ENCODE measurements around the gene LCN6. TPM values are rescaled to one million over a fixed set of nuclear protein-coding genes. Genes with fewer than 3 reads are reported as not detected.

The LCN6 gene
- polyA plus RNA-seq, 3 donors, result not detected

DNA sequence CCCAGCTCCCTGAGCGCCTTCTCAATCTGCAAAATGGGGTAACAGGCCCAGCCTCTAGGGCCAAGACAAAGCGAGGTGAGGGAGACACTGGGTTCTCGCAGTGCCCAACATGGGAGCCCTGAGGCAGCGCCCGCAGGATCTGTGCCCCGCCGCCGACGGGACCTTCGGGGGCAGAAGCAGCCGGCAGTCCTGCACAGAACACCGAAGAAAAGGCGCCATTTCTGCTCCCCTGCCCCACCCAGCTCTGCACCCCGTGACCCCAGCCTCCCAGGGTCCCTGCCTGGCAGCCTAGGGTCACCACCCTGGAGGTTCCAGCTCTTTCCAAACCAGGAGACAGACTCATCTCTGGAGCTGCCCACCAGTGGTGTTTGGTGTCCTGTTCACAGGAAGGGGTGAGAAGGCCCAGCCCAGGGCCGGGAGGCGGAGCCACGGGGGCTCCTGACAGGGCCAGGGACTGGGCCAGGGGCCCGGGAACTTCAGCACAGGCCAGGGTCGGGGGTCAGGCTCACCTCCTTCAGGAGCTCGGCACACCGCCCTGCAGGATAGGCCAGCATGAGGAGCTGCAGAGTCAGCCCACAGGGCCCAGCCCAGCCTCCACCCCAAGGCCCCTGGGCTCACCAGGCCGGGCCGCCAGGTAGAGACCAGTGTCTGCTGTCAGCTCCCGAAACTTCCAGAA is 6.4 kb upstream of the LCN6 start:
- Mint-ChIP-seq H3K9me3 (peaks cover 24 to 42% (median 39%) of the 10 kb centered on the region in 7 donors), H3K36me3 (peaks cover 0 to 4% of the 10 kb centered on the region in 2 donors), H3K4me1 (peaks cover 5% of the 10 kb centered on the region), H3K27me3 (ENCODE audit: low read depth in 3 of 3) (peaks cover 4 to 20% (median 4%) of the 10 kb centered on the region in 3 donors), H3K4me3 (no peak overlapping the region), H3K27ac (no peak overlapping the region)
- no peaks in the 10 kb centered on the region for H3K36me3 ChIP-seq (replicated peaks in 1 of 2; ENCODE audit: control insufficient read depth in 1 of 2, insufficient read depth in 2 of 2, low read length in 2 of 2)
- no peak for DNase-seq
- no peak overlapping the region for H2AFZ ChIP-seq (ENCODE audit: insufficient read depth, low read depth, low read length, poor library complexity, severe bottlenecking)
- intact Hi-C loops (cut with micrococcal nuclease), result no loop called here
- no peaks in the 10 kb centered on the region for H3K27me3 ChIP-seq (ENCODE audit: control insufficient read depth in 2 of 2, insufficient read depth in 2 of 2, low read length in 2 of 2)
- H3K79me2 ChIP-seq (ENCODE audit: insufficient read depth, low read length), result no peaks in the 10 kb centered on the region
- H4K20me1 ChIP-seq (ENCODE audit: insufficient read depth, low read length), result no peaks in the 10 kb centered on the region
- 93% methylated on average over 22 of the region's 24 CpGs for WGBS (ENCODE audit: insufficient coverage)
- H3K4me2 ChIP-seq (replicated peaks; ENCODE audit: extremely low read depth, low read length, poor library complexity, severe bottlenecking), result no peak overlapping the region
- no peak overlapping the region for H3K4me3 ChIP-seq (replicated peaks in 1 of 3; ENCODE audit: low read depth in 2 of 3, low read length in 3 of 3)
- TF ChIP-seq, protein P1, sequence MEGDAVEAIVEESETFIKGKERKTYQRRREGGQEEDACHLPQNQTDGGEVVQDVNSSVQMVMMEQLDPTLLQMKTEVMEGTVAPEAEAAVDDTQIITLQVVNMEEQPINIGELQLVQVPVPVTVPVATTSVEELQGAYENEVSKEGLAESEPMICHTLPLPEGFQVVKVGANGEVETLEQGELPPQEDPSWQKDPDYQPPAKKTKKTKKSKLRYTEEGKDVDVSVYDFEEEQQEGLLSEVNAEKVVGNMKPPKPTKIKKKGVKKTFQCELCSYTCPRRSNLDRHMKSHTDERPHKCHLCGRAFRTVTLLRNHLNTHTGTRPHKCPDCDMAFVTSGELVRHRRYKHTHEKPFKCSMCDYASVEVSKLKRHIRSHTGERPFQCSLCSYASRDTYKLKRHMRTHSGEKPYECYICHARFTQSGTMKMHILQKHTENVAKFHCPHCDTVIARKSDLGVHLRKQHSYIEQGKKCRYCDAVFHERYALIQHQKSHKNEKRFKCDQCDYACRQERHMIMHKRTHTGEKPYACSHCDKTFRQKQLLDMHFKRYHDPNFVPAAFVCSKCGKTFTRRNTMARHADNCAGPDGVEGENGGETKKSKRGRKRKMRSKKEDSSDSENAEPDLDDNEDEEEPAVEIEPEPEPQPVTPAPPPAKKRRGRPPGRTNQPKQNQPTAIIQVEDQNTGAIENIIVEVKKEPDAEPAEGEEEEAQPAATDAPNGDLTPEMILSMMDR (IDR thresholded peaks at IDR 0.05), result no peak
- no peak overlapping the region for H3K27ac ChIP-seq (ENCODE audit: low read depth in 1 of 2, low read length in 2 of 2)
- no peak overlapping the region for H3K9ac ChIP-seq (ENCODE audit: insufficient read depth, low read length, poor library complexity, severe bottlenecking)
- peaks cover 25 to 38% of the 10 kb centered on the region in 2 donors for H3K9me3 ChIP-seq (replicated peaks in 1 of 2; ENCODE audit: control insufficient read depth in 1 of 2, insufficient read depth in 1 of 2, low read length in 2 of 2)
- no peaks in the 10 kb centered on the region for H3K4me1 ChIP-seq (ENCODE audit: control insufficient read depth in 1 of 2, insufficient read depth in 2 of 2, low read length in 2 of 2)

DNA sequence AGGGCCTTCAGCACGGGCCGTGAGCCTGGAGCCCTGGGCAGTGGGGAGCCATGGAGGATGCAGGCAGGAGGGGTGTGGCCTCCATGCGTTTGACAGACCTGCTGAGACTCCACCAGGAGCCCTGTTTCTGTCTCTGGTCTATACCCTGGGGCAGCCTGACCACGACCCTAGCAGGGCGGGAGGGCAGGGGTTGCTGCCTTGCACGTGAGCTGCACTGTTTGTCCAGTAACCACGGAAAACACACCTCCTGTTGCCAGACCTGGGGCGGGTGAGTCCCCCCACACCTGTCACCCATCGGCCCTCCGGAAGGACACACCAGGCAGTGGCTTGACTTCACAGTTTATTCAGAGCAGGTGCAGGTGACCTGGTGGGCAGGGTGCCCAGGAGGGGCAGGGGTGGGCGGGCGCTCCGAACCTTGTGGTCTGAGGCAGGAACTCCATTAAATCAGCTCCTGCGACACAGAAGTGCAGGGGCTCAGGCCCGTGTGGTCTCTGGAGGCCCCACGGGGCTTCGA is 5.8 kb upstream of the LCN6 start:
- H3K4me3 Mint-ChIP-seq, result no peak overlapping the region
- H3K36me3 ChIP-seq (replicated peaks in 1 of 2; ENCODE audit: control insufficient read depth in 1 of 2, insufficient read depth in 2 of 2, low read length in 2 of 2), result no peaks in the 10 kb centered on the region
- H3K4me1 Mint-ChIP-seq, result peaks cover 10% of the 10 kb centered on the region
- no peak overlapping the region for H3K27ac Mint-ChIP-seq
- H3K9ac ChIP-seq (ENCODE audit: insufficient read depth, low read length, poor library complexity, severe bottlenecking), result no peak overlapping the region
- H3K9me3 ChIP-seq (replicated peaks in 1 of 2; ENCODE audit: control insufficient read depth in 1 of 2, insufficient read depth in 1 of 2, low read length in 2 of 2), result peaks cover 25 to 38% of the 10 kb centered on the region in 2 donors
- peaks cover 5 to 25% (median 8%) of the 10 kb centered on the region in 3 donors for H3K27me3 Mint-ChIP-seq (ENCODE audit: low read depth in 3 of 3)
- H2AFZ ChIP-seq (ENCODE audit: insufficient read depth, low read depth, low read length, poor library complexity, severe bottlenecking), result no peak overlapping the region
- no peaks in the 10 kb centered on the region for H3K27me3 ChIP-seq (ENCODE audit: control insufficient read depth in 2 of 2, insufficient read depth in 2 of 2, low read length in 2 of 2)
- H3K4me2 ChIP-seq (replicated peaks; ENCODE audit: extremely low read depth, low read length, poor library complexity, severe bottlenecking), result no peak overlapping the region
- H3K9me3 Mint-ChIP-seq, result peaks cover 24 to 42% (median 39%) of the 10 kb centered on the region in 7 donors
- intact Hi-C loops (cut with micrococcal nuclease), result no loop called here
- 30% methylated on average over 15 of the region's 17 CpGs for WGBS (ENCODE audit: insufficient coverage)
- TF ChIP-seq, protein P1 (IDR thresholded peaks at IDR 0.05), result no peak
- H3K36me3 Mint-ChIP-seq, result peaks cover 0 to 4% of the 10 kb centered on the region in 2 donors
- DNase-seq, result no peak
- H3K79me2 ChIP-seq (ENCODE audit: insufficient read depth, low read length), result no peaks in the 10 kb centered on the region
- H3K4me3 ChIP-seq (replicated peaks in 1 of 3; ENCODE audit: low read depth in 2 of 3, low read length in 3 of 3), result no peak overlapping the region
- no peaks in the 10 kb centered on the region for H3K4me1 ChIP-seq (ENCODE audit: control insufficient read depth in 1 of 2, insufficient read depth in 2 of 2, low read length in 2 of 2)
- no peak overlapping the region for H3K27ac ChIP-seq (ENCODE audit: low read depth in 1 of 2, low read length in 2 of 2)
- H4K20me1 ChIP-seq (ENCODE audit: insufficient read depth, low read length), result no peaks in the 10 kb centered on the region

Data from CD14-positive monocyte (primary cell).